ENCODE measurements around the gene RCHY1.

- TF ChIP-seq EZH2 (IDR thresholded peaks at IDR 0.05; ENCODE audit: borderline replicate concordance, low read length) (no peak), CTCF (IDR thresholded peaks at IDR 0.05; ENCODE audit: low read length) (peak; percentile 52)
These were observed 81.5 kb downstream of the RCHY1 start for GRCh38 chr4:75432683-75433082.
